ENCODE results near the gene TNFRSF21. TPM values are rescaled to one million over a fixed set of nuclear protein-coding genes. Genes with fewer than 3 reads are reported as not detected.
A peak's percentile ranks its signal among the peaks of the same experiment; 100 is the strongest.

Gene TNFRSF21
- total RNA-seq, 2 experiments from 2014 or later = 28.1 to 36.5 TPM

DNA sequence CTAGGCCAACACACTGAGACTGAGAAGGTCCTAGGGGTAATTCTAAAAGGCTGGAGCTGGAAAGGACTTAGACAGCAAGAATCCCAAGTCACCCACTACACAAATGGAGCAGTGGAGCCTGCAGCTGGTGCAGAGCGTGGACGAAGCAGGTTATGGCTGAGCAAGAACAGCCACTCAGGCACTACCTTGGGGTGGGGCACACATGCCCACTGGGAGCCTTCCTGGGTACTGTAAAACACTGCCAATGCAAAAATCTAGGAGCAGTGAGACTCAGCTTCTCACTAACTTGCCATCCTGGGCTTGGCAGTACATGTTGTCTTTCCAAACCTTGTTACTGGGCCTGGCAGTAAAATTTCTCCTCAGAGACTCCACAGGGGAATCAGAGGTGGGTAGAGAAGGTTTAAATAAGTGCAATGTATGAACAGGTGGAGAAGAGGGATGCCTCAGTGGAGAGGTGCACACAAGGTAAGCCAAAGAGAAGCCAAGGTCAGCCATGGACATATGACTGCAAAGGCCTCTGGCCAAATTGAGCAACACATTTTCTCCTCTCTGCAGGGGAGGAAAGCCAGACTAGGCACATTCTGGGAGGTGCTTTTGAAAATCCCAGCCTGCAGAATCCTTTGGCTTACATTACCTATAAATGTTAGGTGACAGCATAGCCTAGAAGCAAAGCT lies 105.6 kb downstream of the TNFRSF21 start:
- Histone ChIP-seq H4K20me1 (ENCODE audit: insufficient read depth, low read length) (no peaks in the 10 kb centered on the region), H3K4me2 (ENCODE audit: low read length) (peak overlapping the region; percentile 41), H3K79me2 (ENCODE audit: insufficient read depth, low read depth, low read length) (no peaks in the 10 kb centered on the region), H3K4me3 (ENCODE audit: low read depth, low read length, poor library complexity, severe bottlenecking) (no peak overlapping the region), H3K36me3 (ENCODE audit: insufficient read depth, low read length) (no peaks in the 10 kb centered on the region), H3K9me2 (ENCODE audit: insufficient read depth, low read length) (no peaks in the 10 kb centered on the region), H3K9me3 (ENCODE audit: low read length) (no peaks in the 10 kb centered on the region), H3K27ac (ENCODE audit: low read depth, low read length, poor library complexity, severe bottlenecking) (no peak overlapping the region), H2AFZ (ENCODE audit: low read length) (peak overlapping the region; percentile 89), H3K4me1 (ENCODE audit: insufficient read depth, low read length, poor library complexity, severe bottlenecking) (peaks cover 14% of the 10 kb centered on the region)
- BruUV-seq (replicated peaks) = no TSS peak
- no peak for DNase-seq (ENCODE audit: low spot score)
- ChIA-PET CTCF (ENCODE audit: unreplicated experiment) (no interaction called here), POLR2A (interaction anchor here (0.7 to 1.2 kb wide), 3 partner anchors 9 to 101 kb away, joined by 3 read pairs; no protein-coding TSS in a partner anchor)
- TF ChIP-seq EZH2phosphoT487 (IDR thresholded peaks at IDR 0.05; ENCODE audit: borderline replicate concordance, low read depth, low read length) (no peak), CTCF (conservative IDR thresholded peaks at IDR 0.05; ENCODE audit: low read length) (no peak)
- intact Hi-C loops (cut with micrococcal nuclease; ENCODE audit: unreplicated experiment) = no loop called here

GRCh38 chr6:47203266-47203937 lies 106.3 kb downstream of the TNFRSF21 start:
- no peaks in the 10 kb centered on the region for H3K79me2 ChIP-seq (ENCODE audit: insufficient read depth, low read depth, low read length)
- H3K4me2 ChIP-seq (ENCODE audit: low read length) = peak overlapping the region; percentile 41
- peak overlapping the region; percentile 89 for H2AFZ ChIP-seq (ENCODE audit: low read length)
- intact Hi-C loops (cut with micrococcal nuclease; ENCODE audit: unreplicated experiment) = no loop called here
- H4K20me1 ChIP-seq (ENCODE audit: insufficient read depth, low read length) = no peaks in the 10 kb centered on the region
- no TSS peak for BruUV-seq (replicated peaks)
- peaks cover 18% of the 10 kb centered on the region for H3K4me1 ChIP-seq (ENCODE audit: insufficient read depth, low read length, poor library complexity, severe bottlenecking)
- no peaks in the 10 kb centered on the region for H3K36me3 ChIP-seq (ENCODE audit: insufficient read depth, low read length)
- no peaks in the 10 kb centered on the region for H3K9me3 ChIP-seq (ENCODE audit: low read length)
- DNase-seq (ENCODE audit: low spot score) = peak; percentile 54
- TF ChIP-seq EZH2phosphoT487 (IDR thresholded peaks at IDR 0.05; ENCODE audit: borderline replicate concordance, low read depth, low read length) (no peak), CTCF (conservative IDR thresholded peaks at IDR 0.05; ENCODE audit: low read length) (no peak)
- CTCF ChIA-PET (ENCODE audit: unreplicated experiment) = no interaction called here
- no peak overlapping the region for H3K27ac ChIP-seq (ENCODE audit: low read depth, low read length, poor library complexity, severe bottlenecking)
- no peaks in the 10 kb centered on the region for H3K9me2 ChIP-seq (ENCODE audit: insufficient read depth, low read length)
- no peak overlapping the region for H3K4me3 ChIP-seq (ENCODE audit: low read depth, low read length, poor library complexity, severe bottlenecking)
- POLR2A ChIA-PET = interaction anchor here (0.7 to 1.3 kb wide), 3 partner anchors 8 to 101 kb away, joined by 3 to 4 read pairs (median 3); no protein-coding TSS in a partner anchor
